ENCODE data around the gene FOXO6. TPM values are rescaled to one million over a fixed set of nuclear protein-coding genes. Genes with fewer than 3 reads are reported as not detected.

FOXO6 gene
- total and polyA plus RNA-seq, 9 of the 15 experiments (the other 6 are each of a cell fraction or from before 2014, with no cell fraction given) = 0.04 to 0.31 (median 0.12) TPM; not detected in 5

- ATAC-seq (peak; percentile 93), FAIRE-seq (peak; percentile 77), DNase-seq (ENCODE audit: extremely low read depth in 1 of 4, low spot score in 3 of 4) (peak; percentile 59 to 73 (median 68))
- Histone ChIP-seq H4K20me1 (replicated peaks; ENCODE audit: control insufficient read depth, insufficient read depth, low read length) (0 out of 2 replicates have a peak, but pooled peaks cover 3% of the 10 kb centered on the region), H3K4me1 (replicated peaks in 1 of 2; ENCODE audit: control insufficient read depth in 2 of 2, insufficient read depth in 2 of 2, low read length in 2 of 2) (no peaks in the 10 kb centered on the region), H3K36me3 (ENCODE audit: control insufficient read depth, insufficient read depth, low read length) (no peaks in the 10 kb centered on the region), H3K27me3 (ENCODE audit: control insufficient read depth in 2 of 2, insufficient read depth in 2 of 2, low read length in 2 of 2) (peaks cover 12 to 38% of the 10 kb centered on the region in 2 experiments; a peak in 4 of 5 replicates), H3K27ac (ENCODE audit: extremely low read depth, low read depth, low read length) (no peak overlapping the region), H3K9ac (ENCODE audit: insufficient read depth in 1 of 2, low read depth in 2 of 2, low read length in 2 of 2) (no peak overlapping the region), H3K4me3 (no peak overlapping the region), H3K4me2 (ENCODE audit: insufficient read depth, low read length) (no peak overlapping the region), H3K79me2 (ENCODE audit: control insufficient read depth, insufficient read depth, low read length) (no peaks in the 10 kb centered on the region), H3K9me3 (replicated peaks; ENCODE audit: control insufficient read depth, insufficient read depth, low read depth, low read length) (no peaks in the 10 kb centered on the region), H3K9me1 (ENCODE audit: control insufficient read depth, insufficient read depth, low read length) (no peaks in the 10 kb centered on the region), H2AFZ (ENCODE audit: low read depth, low read length) (peak overlapping the region; percentile 52)
- intact Hi-C loops (cut with micrococcal nuclease) (loop anchor here (2.0 kb wide), 1 partner anchor 119 kb away; no protein-coding TSS in a partner anchor), in situ Hi-C loops (cut with MboI) (no loop called here)
- ChIA-PET POLR2A (interaction anchor here (0.6 to 1.4 kb wide), 3 partner anchors 9 to 47 kb away, joined by 3 read pairs; no protein-coding TSS in a partner anchor), CTCF (ENCODE audit: low intra/inter-chr PET ratio) (interaction anchor here (0.6 to 1.6 kb wide), 3 partner anchors 46 to 259 kb away, joined by 3 to 8 read pairs (median 5); no protein-coding TSS in a partner anchor)
- no TSS peak for BruUV-seq (replicated peaks)
- 3% methylated on average over 7 of the region's 7 CpGs for WGBS (ENCODE audit: insufficient coverage, low coverage, missing lambda C conversion rate)
- TF ChIP-seq JUND (IDR thresholded peaks at IDR 0.05; ENCODE audit: borderline replicate concordance, low read depth, low read length) (no peak), JUND (tag; IDR thresholded peaks at IDR 0.05; ENCODE audit: borderline replicate concordance, low read depth, low read length) (0 out of 3 replicates have a peak, but pooled peaks have one; percentile 31), L3MBTL2 (IDR thresholded peaks at IDR 0.05) (peak; percentile 85), GTF2A2 (tag; IDR thresholded peaks at IDR 0.05) (no peak), SMC3 (conservative IDR thresholded peaks at IDR 0.05; ENCODE audit: insufficient read depth, low read depth, low read length) (0 out of 2 replicates have a peak, but pooled peaks have one; percentile 14), CTCF (IDR thresholded peaks at IDR 0.05 in 2 of 3, conservative IDR thresholded peaks at IDR 0.05 in 1 of 3; ENCODE audit: insufficient read depth in 2 of 3, low read depth in 1 of 3, low read length in 3 of 3) (peak; percentile 66 to 88 (median 84)), MNT (conservative IDR thresholded peaks at IDR 0.05) (peak; percentile 26 to 47; a peak in 2 of 4 replicates), MYC (IDR thresholded peaks at IDR 0.05; ENCODE audit: low read depth, low read length) (peak; percentile 83), MYC (CRISPR knock-in tag; IDR thresholded peaks at IDR 0.05; ENCODE audit: borderline replicate concordance, low read depth) (no peak), RAD21 (CRISPR knock-in tag; conservative IDR thresholded peaks at IDR 0.05 in 1 of 2, IDR thresholded peaks at IDR 0.05 in 1 of 2) (peak; percentile 19 to 64; a peak in 2 of 4 replicates), TBP (optimal IDR thresholded peaks at IDR 0.05; ENCODE audit: low read depth, low read length) (peak; percentile 15), MAX (CRISPR knock-in tag; IDR thresholded peaks at IDR 0.05) (peak; percentile 75), ZHX1 (conservative IDR thresholded peaks at IDR 0.05; ENCODE audit: low read length) (no peak), SIRT6 (IDR thresholded peaks at IDR 0.05; ENCODE audit: low read depth, low read length) (no peak)
Measured at GRCh38 chr1:41313661-41314131, 47.5 kb upstream of the FOXO6 start.

Measured in K562 (cell line).